Adrenal gland (tissue), 5 donors: ENCODE results near the gene POU2AF2.

ENCODE experiments used
- POLR2A ChIP-seq, 2 donors: fragments of 450-650 bp; IDR thresholded peaks; one replicate each; pipeline ENCODE4 v1.6.1; 2017; ENCODE audit warnings: antibody characterized with exemption in 2 of 2, mild to moderate bottlenecking in 2 of 2, moderate library complexity in 1 of 2
- TF ChIP-seq, protein P1 (sequence below), 6 experiments: fragments of 450-650 bp in 4 of 6; fragments of 200-600 bp in 2 of 6; sonication (generic) in 1 of 6; IDR thresholded peaks; 1 replicate in 5 of 6; 2 replicates in 1 of 6; pipeline versions ENCODE4 v1.5.1 to v1.8.0; 2016 to 2021; ENCODE audit warnings: antibody characterized with exemption in 6 of 6, mild to moderate bottlenecking in 2 of 6, moderate library complexity in 1 of 6
- donor health status: DM: no; HTN: no; CAD: no.

DNA sequence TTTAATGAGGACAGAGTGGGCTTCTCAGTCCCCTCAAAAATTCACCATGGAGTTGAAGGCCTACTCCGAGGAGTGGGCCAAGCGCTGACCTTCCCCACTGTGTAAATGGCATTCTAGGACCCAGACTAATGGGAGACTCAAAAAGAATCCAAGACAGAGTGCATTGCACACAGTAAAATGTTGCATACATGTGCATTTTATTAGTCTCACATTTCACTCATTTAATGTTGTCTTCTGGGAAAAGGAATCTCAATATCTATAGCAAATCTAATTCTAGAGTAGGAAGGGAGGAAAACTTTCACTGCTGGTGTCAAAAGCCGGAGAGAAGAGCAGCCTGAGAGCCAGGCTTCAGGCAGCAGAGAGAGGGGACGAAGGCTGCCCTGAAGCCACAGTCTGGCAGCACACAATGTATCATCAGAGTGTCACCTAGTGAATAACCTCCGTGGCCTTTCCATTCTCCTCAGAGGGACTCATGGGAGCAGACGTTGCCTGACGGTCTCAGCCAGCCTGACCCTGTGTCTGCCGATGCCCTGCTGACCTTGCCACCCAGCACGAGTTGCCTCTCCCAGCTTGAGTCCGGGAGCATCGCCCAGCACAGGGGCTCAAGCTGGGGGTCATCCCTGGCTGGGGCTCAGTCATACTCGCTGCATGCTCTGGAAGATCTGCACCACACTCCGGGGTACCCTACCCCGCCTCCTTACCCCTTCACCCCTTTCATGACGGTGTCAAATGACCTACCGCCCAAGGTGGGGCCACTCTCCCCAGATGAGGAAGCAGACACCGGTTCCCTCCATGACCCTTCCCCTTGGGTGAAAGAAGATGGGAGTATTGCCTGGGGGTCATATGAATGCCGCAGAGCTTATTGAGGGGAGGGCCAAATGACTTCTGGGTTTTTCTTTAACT is 39.9 kb downstream of the POU2AF2 start:
- TF ChIP-seq, protein P1, sequence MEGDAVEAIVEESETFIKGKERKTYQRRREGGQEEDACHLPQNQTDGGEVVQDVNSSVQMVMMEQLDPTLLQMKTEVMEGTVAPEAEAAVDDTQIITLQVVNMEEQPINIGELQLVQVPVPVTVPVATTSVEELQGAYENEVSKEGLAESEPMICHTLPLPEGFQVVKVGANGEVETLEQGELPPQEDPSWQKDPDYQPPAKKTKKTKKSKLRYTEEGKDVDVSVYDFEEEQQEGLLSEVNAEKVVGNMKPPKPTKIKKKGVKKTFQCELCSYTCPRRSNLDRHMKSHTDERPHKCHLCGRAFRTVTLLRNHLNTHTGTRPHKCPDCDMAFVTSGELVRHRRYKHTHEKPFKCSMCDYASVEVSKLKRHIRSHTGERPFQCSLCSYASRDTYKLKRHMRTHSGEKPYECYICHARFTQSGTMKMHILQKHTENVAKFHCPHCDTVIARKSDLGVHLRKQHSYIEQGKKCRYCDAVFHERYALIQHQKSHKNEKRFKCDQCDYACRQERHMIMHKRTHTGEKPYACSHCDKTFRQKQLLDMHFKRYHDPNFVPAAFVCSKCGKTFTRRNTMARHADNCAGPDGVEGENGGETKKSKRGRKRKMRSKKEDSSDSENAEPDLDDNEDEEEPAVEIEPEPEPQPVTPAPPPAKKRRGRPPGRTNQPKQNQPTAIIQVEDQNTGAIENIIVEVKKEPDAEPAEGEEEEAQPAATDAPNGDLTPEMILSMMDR (IDR thresholded peaks at IDR 0.05), result no peak
- TF ChIP-seq POLR2A (IDR thresholded peaks at IDR 0.05), result no peak
